Natural killer cell (primary cell): ENCODE data around the gene SPRYD3. TPM values are rescaled to one million over a fixed set of nuclear protein-coding genes. Genes with fewer than 3 reads are reported as not detected.

Experiments used
- ATAC-seq, 3 donors: fragments of 150-1000 bp in 2 of 3; fragments of 200-7000 bp in 1 of 3; cut with Tn5 transposase; 1 replicate in 1 of 3; 2 replicates in 2 of 3; pipeline ENCODE4 v1.10.0; 2021; ENCODE audit warnings: mild to moderate bottlenecking in 2 of 3, moderate library complexity in 2 of 3
- DNase-seq, 2 donors: peaks; one replicate each; pipeline versions ENCODE4 v3.0.0 to v3.0.0-alpha.2; 2013 to 2021; ENCODE audit warnings: mixed read lengths in 1 of 2
- H3K27ac ChIP-seq: one replicate; pipeline ENCODE4 v1.5.1; 2013; ENCODE audit warnings: mild to moderate bottlenecking, low read length
- H3K27me3 ChIP-seq: one replicate; pipeline ENCODE4 v1.6.1; 2013; ENCODE audit warnings: low read length; ENCODE audit not compliant: control insufficient read depth, insufficient read depth
- H3K36me3 ChIP-seq: one replicate; pipeline ENCODE4 v1.6.1; 2013; ENCODE audit warnings: low read length; ENCODE audit not compliant: control insufficient read depth, insufficient read depth
- H3K4me1 ChIP-seq: one replicate; pipeline ENCODE4 v1.6.1; 2013; ENCODE audit warnings: low read length; ENCODE audit not compliant: control insufficient read depth, insufficient read depth
- H3K4me3 ChIP-seq: one replicate; pipeline ENCODE4 v1.5.1; 2013; ENCODE audit warnings: low read length
- H3K9me3 ChIP-seq: one replicate; pipeline ENCODE4 v1.6.1; 2013; ENCODE audit warnings: low read length; ENCODE audit not compliant: control insufficient read depth, insufficient read depth
- H3K27ac Mint-ChIP-seq, 2 donors: one replicate each; pipeline ENCODE4 v1.8.0; 2022; ENCODE audit warnings: mild to moderate bottlenecking in 2 of 2, mixed read lengths in 2 of 2, moderate library complexity in 1 of 2
- H3K27me3 Mint-ChIP-seq, 2 donors: one replicate each; pipeline ENCODE4 v1.8.0; 2022; ENCODE audit warnings: low read depth in 2 of 2, mixed read lengths in 2 of 2
- H3K36me3 Mint-ChIP-seq: one replicate; pipeline ENCODE4 v1.8.0; 2022; ENCODE audit warnings: mixed read lengths
- H3K4me1 Mint-ChIP-seq, 2 donors: one replicate each; pipeline ENCODE4 v1.8.0; 2022; ENCODE audit warnings: mixed read lengths in 2 of 2
- H3K4me3 Mint-ChIP-seq: one replicate; pipeline ENCODE4 v1.8.0; 2022; ENCODE audit warnings: mild to moderate bottlenecking, moderate library complexity, mixed read lengths
- H3K9me3 Mint-ChIP-seq, 2 donors: one replicate each; pipeline ENCODE4 v1.8.0; 2022; ENCODE audit warnings: mixed read lengths in 2 of 2
- CTCF ChIP-seq: fragments of 200-600 bp; IDR thresholded peaks from one replicate; pipeline ENCODE4 v1.8.0; 2022; ENCODE audit warnings: antibody characterized with exemption
- WGBS: methylation state at CpG from one replicate; pipeline ENCODE4 v1.1.7; 2013; ENCODE audit warnings: missing lambda C conversion rate; ENCODE audit not compliant: insufficient coverage; 5-methylcytosine and 5-hydroxymethylcytosine counted together
- intact Hi-C: fragments of 100-400 bp; cut with micrococcal nuclease; formaldehyde crosslinking; loops from one replicate; pipeline ENCODE4 v1.14.2; 2022
- total RNA-seq, 4 donors: library from RNA; stranded (reverse); fragments of 120-200 nt in 1 of 4; gene quantifications; one replicate each; pipeline versions ENCODE4 v1.2.3 to v1.2.4, GENCODE V29; 2013 to 2022

The SPRYD3 gene
- total RNA-seq, 3 donors from 2014 or later (not counting 1 experiment from before 2014, with no cell fraction given) = 32.6 to 48.0 (median 42.6) TPM

- Mint-ChIP-seq H3K4me3 (no peak overlapping the region), H3K4me1 (peaks cover 5 to 22% of the 10 kb centered on the region in 2 donors), H3K36me3 (no peaks in the 10 kb centered on the region), H3K27me3 (no peaks in the 10 kb centered on the region), H3K27ac (peak overlapping the region in 1 of 2 donors; percentile 15), H3K9me3 (no peaks in the 10 kb centered on the region)
- ATAC-seq (peak; percentile 69 to 85 (median 77)), DNase-seq (peak; percentile 64 to 86)
- no peaks in the 10 kb centered on the region for H3K4me1 ChIP-seq
- peak; percentile 90 for TF ChIP-seq CTCF
- H3K36me3 ChIP-seq = peaks cover 49% of the 10 kb centered on the region
- 55% methylated on average over 21 of the region's 24 CpGs for WGBS
- intact Hi-C loops = loop anchor here (1.0 to 10.0 kb wide), 2 partner anchors 33 to 279 kb away; no protein-coding TSS in a partner anchor
- no peak overlapping the region for H3K27ac ChIP-seq
- H3K4me3 ChIP-seq = no peak overlapping the region
- H3K9me3 ChIP-seq = no peaks in the 10 kb centered on the region
- H3K27me3 ChIP-seq = no peaks in the 10 kb centered on the region
These were observed 12.9 kb downstream of the SPRYD3 start for GRCh38 chr12:53065975-53066931.

GRCh38 chr12:53065470-53065869 is 13.7 kb downstream of the SPRYD3 start:
- intact Hi-C loops = loop anchor here (10.0 kb wide), 1 partner anchor 279 kb away; no protein-coding TSS in a partner anchor
- 88% methylated on average over 7 of the region's 7 CpGs for WGBS
- Mint-ChIP-seq H3K9me3 (no peaks in the 10 kb centered on the region), H3K4me1 (peaks cover 3 to 14% of the 10 kb centered on the region in 2 donors), H3K4me3 (no peak overlapping the region), H3K36me3 (no peaks in the 10 kb centered on the region), H3K27ac (peak overlapping the region in 1 of 2 donors; percentile 15), H3K27me3 (no peaks in the 10 kb centered on the region)
- H3K9me3 ChIP-seq = no peaks in the 10 kb centered on the region
- H3K4me1 ChIP-seq = no peaks in the 10 kb centered on the region
- ATAC-seq = no peak
- H3K27me3 ChIP-seq = no peaks in the 10 kb centered on the region
- DNase-seq = no peak
- H3K27ac ChIP-seq = no peak overlapping the region
- no peak overlapping the region for H3K4me3 ChIP-seq
- no peak for TF ChIP-seq CTCF
- H3K36me3 ChIP-seq = peaks cover 41% of the 10 kb centered on the region

- intact Hi-C loops = loop anchor here (10.0 kb wide), 1 partner anchor 280 kb away; no protein-coding TSS in a partner anchor
- Histone ChIP-seq H3K4me1 (no peaks in the 10 kb centered on the region), H3K27me3 (no peaks in the 10 kb centered on the region), H3K27ac (no peak overlapping the region), H3K9me3 (no peaks in the 10 kb centered on the region), H3K36me3 (peaks cover 36% of the 10 kb centered on the region), H3K4me3 (no peak overlapping the region)
- H3K4me1 Mint-ChIP-seq = peaks cover 0 to 14% of the 10 kb centered on the region in 2 donors
- ATAC-seq (no peak), DNase-seq (no peak)
- H3K36me3 Mint-ChIP-seq = no peaks in the 10 kb centered on the region
- H3K9me3 Mint-ChIP-seq = no peaks in the 10 kb centered on the region
- H3K4me3 Mint-ChIP-seq = no peak overlapping the region
- no peak for TF ChIP-seq CTCF
- WGBS = 96% methylated on average over 11 of the region's 11 CpGs
- peaks cover 0 to 2% of the 10 kb centered on the region in 2 donors for H3K27me3 Mint-ChIP-seq
- H3K27ac Mint-ChIP-seq = peak overlapping the region in 1 of 2 donors; percentile 15
These were observed 14.4 kb downstream of the SPRYD3 start for GRCh38 chr12:53064613-53065436.
